Peyer's patch (tissue), 4 donors: ENCODE measurements around the gene PRR27.

Experiments
- POLR2A ChIP-seq, 2 donors: fragments of 450-650 bp; IDR thresholded peaks; one replicate each; pipeline ENCODE4 v1.5.1; 2017; ENCODE audit warnings: antibody characterized with exemption in 2 of 2, mild to moderate bottlenecking in 2 of 2, moderate library complexity in 2 of 2
- TF ChIP-seq, protein P1 (sequence below), 6 experiments: fragments of 450-650 bp in 4 of 6; fragments of 200-600 bp in 2 of 6; sonication (generic) in 1 of 6; IDR thresholded peaks; one replicate each; pipeline ENCODE4 v1.5.1; 2017 to 2019; ENCODE audit warnings: antibody characterized with exemption in 6 of 6, mild to moderate bottlenecking in 3 of 6, moderate library complexity in 1 of 6

DNA sequence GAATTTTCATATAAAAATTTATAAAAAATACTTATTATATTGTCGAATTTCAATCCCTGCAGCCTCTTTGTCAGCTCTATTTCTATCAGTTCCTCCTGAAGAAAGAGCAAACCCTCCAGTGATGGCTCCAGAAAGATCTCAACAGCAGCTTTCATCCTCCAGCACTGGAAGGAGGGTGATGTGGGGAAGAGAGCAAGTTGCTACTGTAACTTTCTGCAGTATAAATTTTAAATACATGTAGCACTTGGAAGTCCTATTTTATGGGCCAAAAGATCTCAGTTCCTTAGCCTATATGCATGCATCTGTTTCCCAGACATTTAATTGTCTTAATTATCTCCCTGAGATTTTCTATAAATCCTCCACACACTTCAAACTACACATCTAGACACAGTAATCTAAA is 27.8 kb downstream of the PRR27 start:
- TF ChIP-seq, protein P1, sequence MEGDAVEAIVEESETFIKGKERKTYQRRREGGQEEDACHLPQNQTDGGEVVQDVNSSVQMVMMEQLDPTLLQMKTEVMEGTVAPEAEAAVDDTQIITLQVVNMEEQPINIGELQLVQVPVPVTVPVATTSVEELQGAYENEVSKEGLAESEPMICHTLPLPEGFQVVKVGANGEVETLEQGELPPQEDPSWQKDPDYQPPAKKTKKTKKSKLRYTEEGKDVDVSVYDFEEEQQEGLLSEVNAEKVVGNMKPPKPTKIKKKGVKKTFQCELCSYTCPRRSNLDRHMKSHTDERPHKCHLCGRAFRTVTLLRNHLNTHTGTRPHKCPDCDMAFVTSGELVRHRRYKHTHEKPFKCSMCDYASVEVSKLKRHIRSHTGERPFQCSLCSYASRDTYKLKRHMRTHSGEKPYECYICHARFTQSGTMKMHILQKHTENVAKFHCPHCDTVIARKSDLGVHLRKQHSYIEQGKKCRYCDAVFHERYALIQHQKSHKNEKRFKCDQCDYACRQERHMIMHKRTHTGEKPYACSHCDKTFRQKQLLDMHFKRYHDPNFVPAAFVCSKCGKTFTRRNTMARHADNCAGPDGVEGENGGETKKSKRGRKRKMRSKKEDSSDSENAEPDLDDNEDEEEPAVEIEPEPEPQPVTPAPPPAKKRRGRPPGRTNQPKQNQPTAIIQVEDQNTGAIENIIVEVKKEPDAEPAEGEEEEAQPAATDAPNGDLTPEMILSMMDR (IDR thresholded peaks at IDR 0.05): no peak
- no peak for TF ChIP-seq POLR2A (IDR thresholded peaks at IDR 0.05)
